Measurements from ENCODE around the gene IL1RAPL2. TPM values are rescaled to one million over a fixed set of nuclear protein-coding genes. Genes with fewer than 3 reads are reported as not detected.

The IL1RAPL2 gene
- total and polyA plus RNA-seq, 10 of the 15 experiments (the other 5 are each of a cell fraction or from before 2014, with no cell fraction given), result 0.19 TPM; not detected in 9

DNA sequence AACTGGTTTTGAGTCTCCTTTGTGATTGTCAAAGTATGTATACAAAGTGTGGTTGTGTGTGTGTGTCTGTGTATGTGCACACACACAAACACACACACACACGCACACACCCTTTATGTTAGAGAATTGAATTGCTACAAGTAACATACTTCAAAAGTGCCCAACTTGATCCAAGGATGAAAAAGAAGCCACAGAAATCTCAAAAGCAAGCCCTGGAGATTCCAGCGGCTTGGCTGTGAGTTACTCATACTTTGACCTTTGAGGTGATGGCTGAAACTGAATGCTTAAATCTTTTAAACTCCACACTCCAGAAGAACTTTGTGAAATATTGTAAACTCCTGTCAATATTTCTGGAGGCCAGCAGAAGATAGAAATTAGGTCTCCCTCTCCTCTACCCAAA lies 1087.9 kb downstream of the IL1RAPL2 start:
- no peaks in the 10 kb centered on the region for H3K9me3 ChIP-seq (replicated peaks; ENCODE audit: control insufficient read depth, insufficient read depth, low read length)
- H3K36me3 ChIP-seq (ENCODE audit: control insufficient read depth in 2 of 2, insufficient read depth in 2 of 2, low read length in 1 of 2), result no peaks in the 10 kb centered on the region
- H3K27me3 ChIP-seq (replicated peaks in 1 of 2; ENCODE audit: control insufficient read depth in 2 of 2, insufficient read depth in 2 of 2, low read length in 1 of 2), result no peaks in the 10 kb centered on the region
- CTCF ChIA-PET, result no interaction called here
- intact Hi-C loops (cut with micrococcal nuclease; ENCODE audit: unreplicated experiment) (no loop called here), in situ Hi-C loops (cut with MboI) (no loop called here)
- H3K9ac ChIP-seq (ENCODE audit: control insufficient read depth, insufficient read depth, low read length), result no peak overlapping the region
- no peak for ATAC-seq
- POLR2A ChIA-PET, result no interaction called here
- no peak overlapping the region for H3K4me3 ChIP-seq
- RAD21 ChIA-PET (ENCODE audit: unreplicated experiment), result no interaction called here
- H3K79me2 ChIP-seq (ENCODE audit: control insufficient read depth, insufficient read depth, low read length), result no peaks in the 10 kb centered on the region
- SMC1A ChIA-PET (ENCODE audit: uncharacterized antibody, unreplicated experiment), result no interaction called here
- FAIRE-seq, result no peak
- no peak overlapping the region for H3K27ac ChIP-seq (ENCODE audit: control insufficient read depth, insufficient read depth)
- H3K4me1 ChIP-seq (ENCODE audit: control insufficient read depth, insufficient read depth, low read length), result no peaks in the 10 kb centered on the region
- no peak for DNase-seq (ENCODE audit: low read depth, low spot score)
- BruUV-seq (replicated peaks), result no TSS peak
- H3K4me2 ChIP-seq (ENCODE audit: control insufficient read depth, insufficient read depth), result no peak overlapping the region
- no peak overlapping the region for H2AFZ ChIP-seq (ENCODE audit: control insufficient read depth, low read depth, low read length)
- H4K20me1 ChIP-seq (ENCODE audit: control insufficient read depth, insufficient read depth), result no peaks in the 10 kb centered on the region
- WGBS (ENCODE audit: insufficient coverage, insufficient replicate concordance, low lambda C conversion rate, missing lambda C conversion rate), result 40% methylated on average over 2 of the region's 2 CpGs
- TF ChIP-seq NFYB (IDR thresholded peaks at IDR 0.05; ENCODE audit: insufficient read depth, low read depth, low read length) (no peak), SIN3A (IDR thresholded peaks at IDR 0.05; ENCODE audit: low read depth, low read length) (no peak), HDAC2 (IDR thresholded peaks at IDR 0.05) (no peak), ZNF24 (IDR thresholded peaks at IDR 0.05) (no peak), NR2C2 (IDR thresholded peaks at IDR 0.05; ENCODE audit: borderline replicate concordance, control insufficient read depth, insufficient read length, low read depth) (no peak), BCL11A (IDR thresholded peaks at IDR 0.05; ENCODE audit: low read depth, low read length) (no peak), FOXM1 (IDR thresholded peaks at IDR 0.05; ENCODE audit: low read depth, low read length) (no peak), RFX5 (IDR thresholded peaks at IDR 0.05; ENCODE audit: low read depth, low read length) (no peak), PML (IDR thresholded peaks at IDR 0.05; ENCODE audit: low read length) (no peak)
- TF ChIP-seq, protein P1, sequence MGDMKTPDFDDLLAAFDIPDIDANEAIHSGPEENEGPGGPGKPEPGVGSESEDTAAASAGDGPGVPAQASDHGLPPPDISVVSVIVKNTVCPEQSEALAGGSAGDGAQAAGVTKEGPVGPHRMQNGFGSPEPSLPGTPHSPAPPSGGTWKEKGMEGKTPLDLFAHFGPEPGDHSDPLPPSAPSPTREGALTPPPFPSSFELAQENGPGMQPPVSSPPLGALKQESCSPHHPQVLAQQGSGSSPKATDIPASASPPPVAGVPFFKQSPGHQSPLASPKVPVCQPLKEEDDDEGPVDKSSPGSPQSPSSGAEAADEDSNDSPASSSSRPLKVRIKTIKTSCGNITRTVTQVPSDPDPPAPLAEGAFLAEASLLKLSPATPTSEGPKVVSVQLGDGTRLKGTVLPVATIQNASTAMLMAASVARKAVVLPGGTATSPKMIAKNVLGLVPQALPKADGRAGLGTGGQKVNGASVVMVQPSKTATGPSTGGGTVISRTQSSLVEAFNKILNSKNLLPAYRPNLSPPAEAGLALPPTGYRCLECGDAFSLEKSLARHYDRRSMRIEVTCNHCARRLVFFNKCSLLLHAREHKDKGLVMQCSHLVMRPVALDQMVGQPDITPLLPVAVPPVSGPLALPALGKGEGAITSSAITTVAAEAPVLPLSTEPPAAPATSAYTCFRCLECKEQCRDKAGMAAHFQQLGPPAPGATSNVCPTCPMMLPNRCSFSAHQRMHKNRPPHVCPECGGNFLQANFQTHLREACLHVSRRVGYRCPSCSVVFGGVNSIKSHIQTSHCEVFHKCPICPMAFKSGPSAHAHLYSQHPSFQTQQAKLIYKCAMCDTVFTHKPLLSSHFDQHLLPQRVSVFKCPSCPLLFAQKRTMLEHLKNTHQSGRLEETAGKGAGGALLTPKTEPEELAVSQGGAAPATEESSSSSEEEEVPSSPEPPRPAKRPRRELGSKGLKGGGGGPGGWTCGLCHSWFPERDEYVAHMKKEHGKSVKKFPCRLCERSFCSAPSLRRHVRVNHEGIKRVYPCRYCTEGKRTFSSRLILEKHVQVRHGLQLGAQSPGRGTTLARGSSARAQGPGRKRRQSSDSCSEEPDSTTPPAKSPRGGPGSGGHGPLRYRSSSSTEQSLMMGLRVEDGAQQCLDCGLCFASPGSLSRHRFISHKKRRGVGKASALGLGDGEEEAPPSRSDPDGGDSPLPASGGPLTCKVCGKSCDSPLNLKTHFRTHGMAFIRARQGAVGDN (IDR thresholded peaks at IDR 0.05), result no peak
- TF ChIP-seq, protein P2, sequence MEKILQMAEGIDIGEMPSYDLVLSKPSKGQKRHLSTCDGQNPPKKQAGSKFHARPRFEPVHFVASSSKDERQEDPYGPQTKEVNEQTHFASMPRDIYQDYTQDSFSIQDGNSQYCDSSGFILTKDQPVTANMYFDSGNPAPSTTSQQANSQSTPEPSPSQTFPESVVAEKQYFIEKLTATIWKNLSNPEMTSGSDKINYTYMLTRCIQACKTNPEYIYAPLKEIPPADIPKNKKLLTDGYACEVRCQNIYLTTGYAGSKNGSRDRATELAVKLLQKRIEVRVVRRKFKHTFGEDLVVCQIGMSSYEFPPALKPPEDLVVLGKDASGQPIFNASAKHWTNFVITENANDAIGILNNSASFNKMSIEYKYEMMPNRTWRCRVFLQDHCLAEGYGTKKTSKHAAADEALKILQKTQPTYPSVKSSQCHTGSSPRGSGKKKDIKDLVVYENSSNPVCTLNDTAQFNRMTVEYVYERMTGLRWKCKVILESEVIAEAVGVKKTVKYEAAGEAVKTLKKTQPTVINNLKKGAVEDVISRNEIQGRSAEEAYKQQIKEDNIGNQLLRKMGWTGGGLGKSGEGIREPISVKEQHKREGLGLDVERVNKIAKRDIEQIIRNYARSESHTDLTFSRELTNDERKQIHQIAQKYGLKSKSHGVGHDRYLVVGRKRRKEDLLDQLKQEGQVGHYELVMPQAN (conservative IDR thresholded peaks at IDR 0.05), result no peak
- TF ChIP-seq, protein P3, sequence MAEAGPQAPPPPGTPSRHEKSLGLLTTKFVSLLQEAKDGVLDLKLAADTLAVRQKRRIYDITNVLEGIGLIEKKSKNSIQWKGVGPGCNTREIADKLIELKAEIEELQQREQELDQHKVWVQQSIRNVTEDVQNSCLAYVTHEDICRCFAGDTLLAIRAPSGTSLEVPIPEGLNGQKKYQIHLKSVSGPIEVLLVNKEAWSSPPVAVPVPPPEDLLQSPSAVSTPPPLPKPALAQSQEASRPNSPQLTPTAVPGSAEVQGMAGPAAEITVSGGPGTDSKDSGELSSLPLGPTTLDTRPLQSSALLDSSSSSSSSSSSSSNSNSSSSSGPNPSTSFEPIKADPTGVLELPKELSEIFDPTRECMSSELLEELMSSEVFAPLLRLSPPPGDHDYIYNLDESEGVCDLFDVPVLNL (IDR thresholded peaks at IDR 0.05; ENCODE audit: low read depth, low read length), result no peak
- TF ChIP-seq, protein P4, sequence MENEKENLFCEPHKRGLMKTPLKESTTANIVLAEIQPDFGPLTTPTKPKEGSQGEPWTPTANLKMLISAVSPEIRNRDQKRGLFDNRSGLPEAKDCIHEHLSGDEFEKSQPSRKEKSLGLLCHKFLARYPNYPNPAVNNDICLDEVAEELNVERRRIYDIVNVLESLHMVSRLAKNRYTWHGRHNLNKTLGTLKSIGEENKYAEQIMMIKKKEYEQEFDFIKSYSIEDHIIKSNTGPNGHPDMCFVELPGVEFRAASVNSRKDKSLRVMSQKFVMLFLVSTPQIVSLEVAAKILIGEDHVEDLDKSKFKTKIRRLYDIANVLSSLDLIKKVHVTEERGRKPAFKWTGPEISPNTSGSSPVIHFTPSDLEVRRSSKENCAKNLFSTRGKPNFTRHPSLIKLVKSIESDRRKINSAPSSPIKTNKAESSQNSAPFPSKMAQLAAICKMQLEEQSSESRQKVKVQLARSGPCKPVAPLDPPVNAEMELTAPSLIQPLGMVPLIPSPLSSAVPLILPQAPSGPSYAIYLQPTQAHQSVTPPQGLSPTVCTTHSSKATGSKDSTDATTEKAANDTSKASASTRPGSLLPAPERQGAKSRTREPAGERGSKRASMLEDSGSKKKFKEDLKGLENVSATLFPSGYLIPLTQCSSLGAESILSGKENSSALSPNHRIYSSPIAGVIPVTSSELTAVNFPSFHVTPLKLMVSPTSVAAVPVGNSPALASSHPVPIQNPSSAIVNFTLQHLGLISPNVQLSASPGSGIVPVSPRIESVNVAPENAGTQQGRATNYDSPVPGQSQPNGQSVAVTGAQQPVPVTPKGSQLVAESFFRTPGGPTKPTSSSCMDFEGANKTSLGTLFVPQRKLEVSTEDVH (IDR thresholded peaks at IDR 0.05; ENCODE audit: low read depth, partially characterized antibody), result no peak
